Activated gamma-delta T cell treated with anti-CD3 and anti-CD28 coated beads, Interleukin-2, amount 50 U/mL, for 16 hours (primary cell): ENCODE data around the gene USF1.
"Not testable (repeated sequence)": the region's sequence is repeated elsewhere in the genome, so short reads cannot be mapped to it uniquely, and the experiment has no call there.

ENCODE experiments used
- DNase-seq: peaks from one replicate; pipeline ENCODE4 v3.0.0-alpha.2; 2020; ENCODE audit warnings: low read depth

USF1 gene

GRCh38 chr1:161048949-161049722 lies 3.4 kb upstream of the USF1 start:
- no peak for DNase-seq

GRCh38 chr1:161047436-161048420 lies 2.0 kb upstream of the USF1 start:
- no peak for DNase-seq

- no peak for DNase-seq
Measured at GRCh38 chr1:161046605-161047228, 940 bp upstream of the USF1 start.

- peak; percentile 43 for DNase-seq
Measured at GRCh38 chr1:161044908-161045735, 655 bp downstream of the USF1 start.

- DNase-seq, result no peak
Measured at GRCh38 chr1:161044535-161044907, 1.3 kb downstream of the USF1 start.

GRCh38 chr1:161039546-161039945 lies 6.2 kb downstream of the USF1 start:
- no peak for DNase-seq

- no peak for DNase-seq
Measured at GRCh38 chr1:161039154-161039545, 6.6 kb downstream of the USF1 start.

- DNase-seq, result peak; percentile 85
Measured at GRCh38 chr1:161038523-161039153, 7.1 kb downstream of the USF1 start, which contains the start of gene TSTD1. Gene TSTD1, minus strand, starts transcription at chr1:161038964. Its CDS starts 75 bp downstream, at chr1:161038889.

- no peak for DNase-seq
Measured at GRCh38 chr1:161037661-161038522, 7.9 kb downstream of the USF1 start.

GRCh38 chr1:161033751-161034150 lies 12.0 kb downstream of the USF1 start:
- DNase-seq, result no peak

GRCh38 chr1:161032409-161032808 lies 13.4 kb downstream of the USF1 start:
- DNase-seq, result no peak

- DNase-seq, result no peak
Measured at GRCh38 chr1:161031874-161032273, 13.9 kb downstream of the USF1 start.

GRCh38 chr1:161029466-161029865 lies 16.3 kb downstream of the USF1 start:
- not testable (repeated sequence) for DNase-seq

GRCh38 chr1:161026954-161027353 lies 18.8 kb downstream of the USF1 start:
- not testable (repeated sequence) for DNase-seq

GRCh38 chr1:161022432-161022831 lies 23.3 kb downstream of the USF1 start:
- not testable (repeated sequence) for DNase-seq

- no peak for DNase-seq
Measured at GRCh38 chr1:161021970-161022353, 23.8 kb downstream of the USF1 start.

GRCh38 chr1:161021165-161021969 lies 24.4 kb downstream of the USF1 start:
- peak; percentile 78 for DNase-seq

- DNase-seq, result no peak
Measured at GRCh38 chr1:161020509-161021164, 25.1 kb downstream of the USF1 start, which contains the start of gene F11R. Gene F11R, minus strand, starts transcription at chr1:161021152. Its CDS starts 79 bp downstream, at chr1:161021073.
